ENCODE data around the gene AMDHD1.

Gene AMDHD1

DNA sequence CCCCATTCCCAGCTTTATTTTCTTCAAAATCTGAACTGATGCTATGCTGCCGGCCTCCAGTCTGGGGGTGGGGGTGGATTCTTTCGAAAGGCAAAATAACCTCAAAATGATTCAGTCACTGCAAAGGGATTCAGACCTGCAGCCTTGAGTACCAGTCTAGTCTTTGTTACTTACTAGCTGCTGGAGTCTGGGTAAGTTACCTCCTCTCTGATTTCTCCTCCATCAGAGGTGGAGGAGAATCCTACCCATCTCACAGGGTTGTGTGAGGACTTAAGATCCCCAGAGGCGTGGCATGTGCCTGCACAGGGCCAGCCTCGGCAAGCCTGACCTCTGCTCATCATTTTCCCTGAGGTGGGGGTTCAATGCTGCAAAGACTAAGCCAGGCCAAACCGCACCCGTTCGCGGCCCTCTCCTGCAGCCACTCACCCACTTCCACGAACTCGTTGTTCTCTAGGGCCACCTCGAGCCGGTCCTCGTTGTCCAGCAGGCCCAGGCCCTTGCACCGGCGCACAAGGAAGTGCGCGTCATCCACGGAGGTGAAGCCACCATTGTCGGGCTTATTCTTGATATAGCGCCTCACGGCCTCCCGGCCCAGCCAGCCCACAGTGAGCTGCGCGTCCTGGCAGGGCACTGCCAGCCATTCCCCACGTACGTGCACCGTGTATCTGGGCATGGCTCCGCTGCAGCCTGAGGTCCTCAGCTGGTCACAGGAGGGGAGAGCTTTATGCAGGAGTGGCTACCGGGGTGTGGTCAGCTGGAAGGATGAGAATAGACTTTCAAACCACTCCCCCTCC is 52.3 kb downstream of the AMDHD1 start:
- TF ChIP-seq ZNF274 (IDR thresholded peaks at IDR 0.05; ENCODE audit: low read depth, low read length): no peak

DNA sequence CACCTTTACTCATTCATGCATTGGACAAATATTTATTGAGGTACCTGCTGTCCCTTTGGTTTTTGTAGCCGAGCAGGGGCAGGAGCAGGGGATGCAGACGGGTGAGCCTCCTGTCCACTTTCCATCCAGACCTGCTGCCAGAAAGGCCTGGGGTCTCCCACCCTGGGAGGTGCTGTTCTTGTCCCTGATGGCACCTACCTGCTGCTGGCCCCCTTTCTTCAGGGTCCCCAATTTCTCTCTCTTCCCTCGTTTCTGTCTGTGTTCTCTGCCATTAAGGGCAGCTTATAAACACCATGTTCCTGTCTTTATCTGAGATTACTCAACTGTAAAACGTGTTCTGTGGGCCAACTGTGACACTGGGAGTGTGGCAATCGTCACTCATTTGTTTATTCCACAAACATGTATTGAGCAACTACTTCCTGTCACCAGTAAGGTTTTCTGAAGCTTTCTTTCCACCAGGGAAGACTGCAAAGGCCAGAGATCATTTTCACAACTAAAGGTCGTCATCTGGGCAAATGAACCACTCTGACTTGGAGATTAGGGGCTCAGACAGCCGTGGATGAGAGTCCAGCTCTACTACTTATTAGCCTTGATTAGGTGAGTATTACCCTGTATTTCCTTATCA is 53.0 kb downstream of the AMDHD1 start, which contains the start of gene HAL:
HAL (minus strand) TSS at position 311 of the 625 bp plus-strand sequence. CDS start 434 bp downstream, outside the sequence.
- no peak within 1 kb of the TSS for H3K4me3 ChIP-seq (ENCODE audit: low read length)
- TF ChIP-seq ZNF274 (IDR thresholded peaks at IDR 0.05; ENCODE audit: low read depth, low read length): no peak

More for the DNA sequence above, 52.3 kb downstream of the AMDHD1 start:
- no peak overlapping the region for H3K4me3 ChIP-seq (ENCODE audit: low read length)

DNA sequence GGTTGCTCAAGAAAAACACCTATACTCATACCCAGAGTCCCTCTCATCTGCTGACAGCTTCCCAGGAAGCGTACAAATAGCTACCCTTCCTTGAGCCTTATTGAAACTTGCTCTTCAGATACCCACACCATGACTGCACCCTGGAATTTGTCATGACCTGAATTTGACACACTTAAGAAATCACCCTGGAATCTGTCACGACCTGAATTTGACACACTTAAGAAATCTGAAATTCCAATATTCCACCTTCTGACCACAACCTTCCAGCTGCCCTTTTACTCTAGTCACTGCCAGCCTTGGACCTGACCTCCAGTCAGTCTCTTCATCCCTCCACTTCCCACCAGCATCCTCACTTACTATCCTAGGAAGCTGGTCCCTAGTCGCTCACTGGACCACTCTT is 54.1 kb downstream of the AMDHD1 start:
- H3K4me3 ChIP-seq (ENCODE audit: low read length): no peak overlapping the region
- no peak for TF ChIP-seq ZNF274 (IDR thresholded peaks at IDR 0.05; ENCODE audit: low read depth, low read length)

DNA sequence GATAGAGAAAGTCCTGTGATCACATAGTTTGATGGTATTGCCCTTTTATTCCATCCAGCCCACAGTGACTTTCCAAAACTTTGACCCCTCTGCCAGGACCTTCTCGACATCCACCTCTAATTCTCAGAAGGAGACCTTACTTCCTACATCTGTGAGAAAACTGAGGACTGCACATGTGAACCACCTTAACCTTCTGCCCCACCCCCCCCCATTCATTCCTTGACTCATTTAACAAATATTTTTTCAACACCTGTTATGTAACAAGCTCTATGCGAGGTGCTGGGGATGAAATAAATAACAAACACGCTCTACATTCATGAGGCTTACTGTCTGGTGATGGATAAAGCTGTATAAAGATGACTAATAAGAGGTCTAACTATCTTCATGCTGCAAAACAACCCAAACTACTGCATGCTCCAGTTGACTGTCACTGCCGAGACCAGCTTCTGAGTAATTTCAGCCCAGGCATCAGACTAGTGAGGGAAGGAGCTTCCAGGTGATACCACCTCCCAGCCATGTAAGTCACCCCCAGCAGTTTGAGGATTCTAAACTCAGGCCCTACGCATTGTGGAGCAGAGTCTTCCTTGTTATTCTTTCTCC is 54.9 kb downstream of the AMDHD1 start:
- no peak for TF ChIP-seq ZNF274 (IDR thresholded peaks at IDR 0.05; ENCODE audit: low read depth, low read length)
- H3K4me3 ChIP-seq (ENCODE audit: low read length): no peak overlapping the region

DNA sequence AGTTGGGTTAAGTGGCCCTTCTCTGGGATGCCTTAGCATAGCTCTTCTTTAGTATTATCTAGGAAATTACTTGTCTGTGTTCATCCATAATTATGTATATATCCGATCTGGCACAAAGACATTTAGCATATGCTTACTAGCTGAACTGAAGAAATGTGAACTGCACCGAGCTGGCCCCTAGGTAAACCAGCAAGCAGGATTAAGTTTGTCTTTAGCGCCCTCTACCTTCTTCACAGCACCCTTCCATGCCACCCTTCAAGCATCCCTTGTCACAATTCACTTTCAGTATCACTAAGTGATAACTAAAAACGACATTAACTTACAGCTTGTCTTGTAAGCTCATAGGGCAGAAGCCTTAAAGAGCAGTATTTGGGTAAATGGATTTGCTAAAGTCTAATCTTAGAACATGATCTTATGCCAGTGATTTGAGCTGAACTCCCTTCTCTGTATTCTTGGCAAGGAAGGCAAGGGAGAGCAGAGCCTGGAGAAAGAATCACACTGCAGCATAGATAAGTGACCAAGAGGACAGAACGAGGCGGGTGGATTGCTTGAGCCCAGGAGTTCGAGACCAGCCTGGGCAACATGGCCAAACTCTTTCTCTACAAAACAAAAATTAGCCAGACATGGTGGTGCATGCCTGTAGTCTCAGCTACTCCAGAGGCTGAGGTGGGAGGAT is 55.6 kb downstream of the AMDHD1 start:
- H3K4me3 ChIP-seq (ENCODE audit: low read length): no peak overlapping the region
- no peak for TF ChIP-seq ZNF274 (IDR thresholded peaks at IDR 0.05; ENCODE audit: low read depth, low read length)

DNA sequence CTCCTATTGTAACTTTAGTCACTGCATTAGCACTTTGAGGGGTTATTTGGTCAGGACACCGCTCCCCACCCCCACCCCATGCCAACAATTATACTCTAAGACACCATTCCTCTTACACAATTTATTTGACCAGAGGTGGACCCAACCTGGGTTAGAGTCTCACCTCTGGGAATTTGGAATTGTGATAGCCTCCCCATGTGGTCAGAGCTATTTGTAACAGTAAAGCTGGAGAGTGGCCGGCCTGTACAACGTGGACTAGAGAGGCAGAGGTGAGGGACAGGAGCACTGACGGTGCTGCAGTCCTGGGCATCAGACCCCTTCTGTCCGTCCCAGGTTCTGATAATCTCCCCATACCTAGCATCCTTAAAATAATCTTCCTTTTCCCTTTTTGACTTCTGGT is 56.4 kb downstream of the AMDHD1 start:
- no peak for TF ChIP-seq ZNF274 (IDR thresholded peaks at IDR 0.05; ENCODE audit: low read depth, low read length)
- no peak overlapping the region for H3K4me3 ChIP-seq (ENCODE audit: low read length)

DNA sequence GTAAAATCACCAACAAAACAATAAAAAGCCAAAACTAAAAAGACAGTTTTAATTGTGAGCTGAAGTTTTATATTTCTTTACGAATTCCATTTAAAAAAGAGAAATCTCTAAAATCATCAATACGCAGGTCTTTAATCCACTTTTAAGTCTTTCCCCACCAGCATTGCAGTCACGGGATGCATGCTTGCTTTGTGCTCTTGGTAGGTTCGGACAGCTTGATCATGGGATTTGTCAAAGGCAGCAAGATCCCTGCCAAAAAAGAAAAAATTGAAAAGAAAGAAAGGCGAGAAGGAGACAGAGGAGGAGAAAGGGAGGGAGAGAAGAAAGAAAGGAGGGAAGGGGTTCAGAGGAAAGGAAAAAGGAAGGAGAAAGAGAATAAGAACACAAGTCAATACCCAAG is 57.7 kb downstream of the AMDHD1 start:
- no peak overlapping the region for H3K4me3 ChIP-seq (ENCODE audit: low read length)
- TF ChIP-seq ZNF274 (IDR thresholded peaks at IDR 0.05; ENCODE audit: low read depth, low read length): no peak

DNA sequence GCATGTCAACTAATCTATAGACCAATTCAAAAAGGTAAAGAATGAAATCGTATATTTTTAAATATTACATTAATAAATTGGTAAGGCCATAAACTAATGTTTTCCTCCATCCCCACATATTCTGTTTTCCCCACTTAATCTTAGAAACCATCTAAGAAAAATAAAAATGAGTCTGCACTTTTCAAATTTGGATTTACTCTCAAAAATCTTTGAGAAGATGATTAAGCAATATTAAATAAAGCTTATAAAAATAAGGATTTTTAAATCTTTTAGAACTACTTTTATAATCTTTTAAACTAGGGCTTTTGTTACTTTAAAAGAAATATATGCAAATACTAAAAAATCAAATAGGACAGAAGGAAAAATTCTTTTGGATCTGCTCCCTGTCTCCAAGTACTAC is 63.6 kb downstream of the AMDHD1 start:
- H3K4me3 ChIP-seq (ENCODE audit: low read length): no peak overlapping the region
- no peak for TF ChIP-seq ZNF274 (IDR thresholded peaks at IDR 0.05; ENCODE audit: low read depth, low read length)

DNA sequence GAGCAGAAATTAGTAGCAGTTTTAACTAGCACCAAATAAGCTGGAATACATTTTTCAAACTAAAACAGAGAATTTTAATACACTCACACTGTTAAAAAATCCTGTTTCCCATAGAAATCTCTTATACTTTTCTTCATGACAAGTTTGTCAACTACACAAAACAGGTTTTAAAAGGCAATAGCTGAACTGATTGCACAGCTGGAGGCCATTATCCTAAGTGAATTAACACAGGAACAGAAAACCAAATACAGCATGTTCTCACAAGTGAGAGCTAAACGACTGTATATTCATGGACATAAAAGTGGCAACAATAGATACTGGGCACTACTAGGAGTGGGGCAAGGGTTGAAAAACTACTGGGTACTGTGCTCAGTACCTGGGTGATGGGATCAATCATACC is 64.6 kb downstream of the AMDHD1 start:
- H3K4me3 ChIP-seq (ENCODE audit: low read length): no peak overlapping the region
- no peak for TF ChIP-seq ZNF274 (IDR thresholded peaks at IDR 0.05; ENCODE audit: low read depth, low read length)

DNA sequence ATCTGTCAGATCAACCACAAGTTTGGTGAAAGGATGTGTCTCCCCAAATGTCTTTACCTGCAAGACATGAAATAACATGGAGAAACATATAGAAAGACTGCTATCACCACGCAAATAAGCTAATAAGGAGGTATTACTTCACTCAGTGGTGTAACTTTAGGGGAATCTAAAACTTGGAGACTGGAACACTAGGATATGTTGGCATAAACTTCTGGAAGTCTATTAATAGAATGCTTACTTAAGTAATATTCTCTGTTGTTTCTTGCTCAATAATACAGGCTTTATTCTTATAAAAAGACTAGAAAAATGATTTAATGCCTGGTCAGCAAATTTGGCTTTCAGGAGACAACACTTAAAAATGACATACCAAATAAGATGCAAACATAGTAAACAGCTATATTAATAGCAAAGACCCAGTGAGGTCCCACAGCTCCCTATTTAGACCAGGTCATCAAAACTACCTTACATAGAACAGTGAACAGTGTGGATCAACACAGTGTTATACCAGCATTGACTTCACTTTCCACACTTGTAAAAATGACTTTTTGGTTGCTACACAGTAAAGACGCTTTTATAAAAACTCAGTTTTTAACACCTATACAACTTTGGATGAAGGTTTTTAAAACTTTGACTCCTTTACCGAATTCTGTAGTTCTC is 71.9 kb downstream of the AMDHD1 start:
- no peak overlapping the region for H3K4me3 ChIP-seq (ENCODE audit: low read length)
- TF ChIP-seq ZNF274 (IDR thresholded peaks at IDR 0.05; ENCODE audit: low read depth, low read length): no peak

DNA sequence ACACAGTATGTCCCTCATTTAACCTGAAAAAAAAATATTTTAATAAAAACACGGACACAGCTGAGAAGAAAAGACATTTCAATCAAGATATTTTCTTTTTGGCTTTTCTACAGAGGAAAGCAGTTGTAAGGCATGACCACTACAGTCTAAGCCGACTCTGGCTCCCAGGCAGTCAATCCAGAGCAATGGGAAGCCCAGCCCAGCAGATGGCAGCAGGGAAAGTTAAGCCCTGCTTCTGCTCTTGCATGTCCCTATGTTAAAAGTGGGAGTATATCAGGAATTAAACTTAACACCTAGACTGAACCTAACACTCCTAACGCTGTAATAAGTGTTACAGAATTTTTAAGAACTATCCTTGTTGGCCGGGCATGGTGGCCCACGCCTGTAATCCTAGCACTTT is 72.5 kb downstream of the AMDHD1 start:
- no peak overlapping the region for H3K4me3 ChIP-seq (ENCODE audit: low read length)
- no peak for TF ChIP-seq ZNF274 (IDR thresholded peaks at IDR 0.05; ENCODE audit: low read depth, low read length)
